ENCODE data around the gene ECEL1. TPM values are rescaled to one million over a fixed set of nuclear protein-coding genes. Genes with fewer than 3 reads are reported as not detected.
A peak's percentile ranks its signal among the peaks of the same experiment; 100 is the strongest.
"Not testable (repeated sequence)": the region's sequence is repeated elsewhere in the genome, so short reads cannot be mapped to it uniquely, and the experiment has no call there.

Gene ECEL1
- total RNA-seq, 3 donors from 2014 or later (not counting 1 experiment from before 2014, with no cell fraction given) = not detected

- no peaks in the 10 kb centered on the region for H3K9me3 Mint-ChIP-seq
- peaks cover 0 to 9% of the 10 kb centered on the region in 2 donors for H3K4me1 Mint-ChIP-seq
- DNase-seq (no peak), ATAC-seq (no peak)
- Histone ChIP-seq H3K4me3 (ENCODE audit: low read length) (no peak overlapping the region), H3K36me3 (ENCODE audit: control insufficient read depth, insufficient read depth, low read length) (no peaks in the 10 kb centered on the region), H3K27me3 (ENCODE audit: control insufficient read depth, insufficient read depth, low read length) (no peaks in the 10 kb centered on the region), H3K27ac (ENCODE audit: low read length) (no peak overlapping the region), H3K4me1 (ENCODE audit: control insufficient read depth, insufficient read depth, low read length) (no peaks in the 10 kb centered on the region), H3K9me3 (ENCODE audit: control insufficient read depth, insufficient read depth, low read length) (no peaks in the 10 kb centered on the region)
- TF ChIP-seq, protein P1, sequence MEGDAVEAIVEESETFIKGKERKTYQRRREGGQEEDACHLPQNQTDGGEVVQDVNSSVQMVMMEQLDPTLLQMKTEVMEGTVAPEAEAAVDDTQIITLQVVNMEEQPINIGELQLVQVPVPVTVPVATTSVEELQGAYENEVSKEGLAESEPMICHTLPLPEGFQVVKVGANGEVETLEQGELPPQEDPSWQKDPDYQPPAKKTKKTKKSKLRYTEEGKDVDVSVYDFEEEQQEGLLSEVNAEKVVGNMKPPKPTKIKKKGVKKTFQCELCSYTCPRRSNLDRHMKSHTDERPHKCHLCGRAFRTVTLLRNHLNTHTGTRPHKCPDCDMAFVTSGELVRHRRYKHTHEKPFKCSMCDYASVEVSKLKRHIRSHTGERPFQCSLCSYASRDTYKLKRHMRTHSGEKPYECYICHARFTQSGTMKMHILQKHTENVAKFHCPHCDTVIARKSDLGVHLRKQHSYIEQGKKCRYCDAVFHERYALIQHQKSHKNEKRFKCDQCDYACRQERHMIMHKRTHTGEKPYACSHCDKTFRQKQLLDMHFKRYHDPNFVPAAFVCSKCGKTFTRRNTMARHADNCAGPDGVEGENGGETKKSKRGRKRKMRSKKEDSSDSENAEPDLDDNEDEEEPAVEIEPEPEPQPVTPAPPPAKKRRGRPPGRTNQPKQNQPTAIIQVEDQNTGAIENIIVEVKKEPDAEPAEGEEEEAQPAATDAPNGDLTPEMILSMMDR (IDR thresholded peaks at IDR 0.05) = no peak
- intact Hi-C loops (cut with micrococcal nuclease) = no loop called here
- H3K36me3 Mint-ChIP-seq = no peaks in the 10 kb centered on the region
- H3K27ac Mint-ChIP-seq = no peak overlapping the region
- 89% methylated on average over 9 of the region's 9 CpGs for WGBS (ENCODE audit: insufficient coverage)
- peaks cover 0 to 4% of the 10 kb centered on the region in 2 donors for H3K27me3 Mint-ChIP-seq (ENCODE audit: low read depth in 2 of 2)
- H3K4me3 Mint-ChIP-seq = no peak overlapping the region
Observed at GRCh38 chr2:232454630-232455029, 33.0 kb downstream of the ECEL1 start.

DNA sequence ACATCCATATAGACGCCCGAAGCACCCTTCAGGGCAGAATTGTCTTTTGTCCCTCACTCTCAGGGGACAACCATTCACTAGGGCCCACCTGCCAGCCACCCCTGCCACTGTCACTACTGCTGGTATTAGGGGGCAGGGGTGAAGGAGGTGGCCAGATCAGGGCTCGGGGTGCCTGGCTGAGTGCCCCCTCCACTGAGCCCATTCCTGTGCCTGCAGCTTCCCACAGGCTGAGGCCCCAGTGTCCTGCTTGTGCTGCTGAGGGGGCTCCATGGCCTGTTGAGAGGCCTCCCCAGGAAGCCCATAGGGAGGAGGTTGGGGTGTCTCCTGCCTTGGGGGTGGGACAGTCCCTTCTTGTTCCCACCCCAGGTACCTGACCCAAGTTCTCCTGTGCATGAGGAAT is 36.0 kb downstream of the ECEL1 start:
- H3K36me3 Mint-ChIP-seq; H3K9me3 ChIP-seq (ENCODE audit: control insufficient read depth, insufficient read depth, low read length); H3K27ac Mint-ChIP-seq; H3K4me1 ChIP-seq (ENCODE audit: control insufficient read depth, insufficient read depth, low read length); H3K27ac ChIP-seq (ENCODE audit: low read length); ATAC-seq; H3K9me3 Mint-ChIP-seq; intact Hi-C loops (cut with micrococcal nuclease); H3K36me3 ChIP-seq (ENCODE audit: control insufficient read depth, insufficient read depth, low read length); H3K4me3 ChIP-seq (ENCODE audit: low read length); H3K27me3 ChIP-seq (ENCODE audit: control insufficient read depth, insufficient read depth, low read length); H3K4me3 Mint-ChIP-seq; H3K27me3 Mint-ChIP-seq (ENCODE audit: low read depth in 2 of 2); DNase-seq; H3K4me1 Mint-ChIP-seq: not testable (repeated sequence)
- WGBS (ENCODE audit: insufficient coverage) = 88% methylated on average over 3 of the region's 3 CpGs

DNA sequence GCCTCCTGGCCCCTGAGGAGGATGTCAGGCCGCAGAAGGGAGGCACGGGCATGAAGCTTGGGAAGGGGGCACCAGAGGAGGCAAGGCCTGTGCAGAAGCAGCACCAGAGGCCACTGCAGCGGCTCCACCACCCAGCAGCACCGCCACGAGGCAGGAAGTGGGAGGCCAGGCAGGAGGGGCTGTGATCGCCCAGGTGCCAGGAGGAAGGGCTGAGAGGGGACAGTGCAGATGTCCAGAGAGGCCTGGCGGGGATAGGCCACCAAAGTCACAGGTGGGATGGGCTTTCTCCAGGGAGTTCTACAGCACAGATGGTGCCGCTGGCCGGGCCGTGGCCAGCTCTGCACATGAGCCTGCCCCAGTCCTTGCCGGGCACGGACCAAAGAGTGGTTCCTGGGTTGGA is 37.7 kb downstream of the ECEL1 start:
- no peaks in the 10 kb centered on the region for H3K27me3 Mint-ChIP-seq (ENCODE audit: low read depth in 2 of 2)

DNA sequence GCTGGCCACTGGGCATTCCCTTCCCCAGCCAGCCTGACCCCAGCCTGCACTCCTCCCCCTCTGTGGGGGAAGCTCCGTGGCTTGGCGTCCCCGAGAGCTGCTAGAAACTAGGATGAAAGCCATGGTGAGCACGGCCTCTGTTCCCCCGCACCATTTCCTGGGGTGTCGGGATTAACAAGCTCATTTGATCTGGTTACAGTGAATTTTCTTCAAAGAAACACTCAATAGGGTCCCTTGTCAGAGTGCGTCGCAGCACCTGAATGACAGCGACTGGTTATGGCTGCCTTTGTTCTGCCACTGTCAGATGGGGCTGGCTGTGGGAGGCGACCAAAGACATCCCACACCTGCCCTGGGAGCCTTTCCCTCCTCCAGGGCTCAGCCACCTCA is 39.3 kb downstream of the ECEL1 start:
- WGBS (ENCODE audit: insufficient coverage) = 66% methylated on average over 9 of the region's 10 CpGs
- no peaks in the 10 kb centered on the region for H3K4me1 Mint-ChIP-seq
- no peak overlapping the region for H3K27ac Mint-ChIP-seq
- H3K36me3 Mint-ChIP-seq = no peaks in the 10 kb centered on the region
- Histone ChIP-seq H3K27ac (ENCODE audit: low read length) (no peak overlapping the region), H3K36me3 (ENCODE audit: control insufficient read depth, insufficient read depth, low read length) (no peaks in the 10 kb centered on the region), H3K4me1 (ENCODE audit: control insufficient read depth, insufficient read depth, low read length) (no peaks in the 10 kb centered on the region), H3K9me3 (ENCODE audit: control insufficient read depth, insufficient read depth, low read length) (no peaks in the 10 kb centered on the region), H3K27me3 (ENCODE audit: control insufficient read depth, insufficient read depth, low read length) (no peaks in the 10 kb centered on the region), H3K4me3 (ENCODE audit: low read length) (no peak overlapping the region)
- H3K27me3 Mint-ChIP-seq (ENCODE audit: low read depth in 2 of 2) = no peaks in the 10 kb centered on the region
- DNase-seq (peak in 1 of 2 donors; percentile 24), ATAC-seq (no peak)
- no peak overlapping the region for H3K4me3 Mint-ChIP-seq
- TF ChIP-seq, protein P1 (IDR thresholded peaks at IDR 0.05) = no peak
- H3K9me3 Mint-ChIP-seq = no peaks in the 10 kb centered on the region
- intact Hi-C loops (cut with micrococcal nuclease) = no loop called here

More for the DNA sequence above, 37.7 kb downstream of the ECEL1 start:
- Histone ChIP-seq H3K4me1 (ENCODE audit: control insufficient read depth, insufficient read depth, low read length) (no peaks in the 10 kb centered on the region), H3K27ac (ENCODE audit: low read length) (no peak overlapping the region), H3K27me3 (ENCODE audit: control insufficient read depth, insufficient read depth, low read length) (no peaks in the 10 kb centered on the region), H3K4me3 (ENCODE audit: low read length) (no peak overlapping the region), H3K9me3 (ENCODE audit: control insufficient read depth, insufficient read depth, low read length) (no peaks in the 10 kb centered on the region), H3K36me3 (ENCODE audit: control insufficient read depth, insufficient read depth, low read length) (no peaks in the 10 kb centered on the region)
- DNase-seq (no peak), ATAC-seq (no peak)
- intact Hi-C loops (cut with micrococcal nuclease) = no loop called here
- TF ChIP-seq, protein P1 (IDR thresholded peaks at IDR 0.05) = no peak
- Mint-ChIP-seq H3K36me3 (no peaks in the 10 kb centered on the region), H3K4me1 (no peaks in the 10 kb centered on the region), H3K4me3 (no peak overlapping the region), H3K9me3 (no peaks in the 10 kb centered on the region), H3K27ac (no peak overlapping the region)
- WGBS (ENCODE audit: insufficient coverage) = 54% methylated on average over 12 of the region's 12 CpGs

Data from natural killer cell (primary cell).